Tibial artery (tissue), 4 donors: ENCODE data around the gene TBC1D7.

ENCODE experiments used
- DNase-seq, 2 donors: peaks; one replicate each; pipeline ENCODE4 v3.0.0-alpha.2; 2019
- H3K27ac ChIP-seq, 2 donors: fragments of 200-600 bp; sonication (generic) in 1 of 2; 1 replicate in 1 of 2; 2 replicates in 1 of 2; pipeline ENCODE4 v1.5.1; 2018 to 2019; ENCODE audit warnings: mild to moderate bottlenecking in 1 of 2
- H3K27me3 ChIP-seq, 2 donors: fragments of 200-600 bp; sonication (generic) in 1 of 2; one replicate each; pipeline versions ENCODE4 v1.5.1 to v1.6.0; 2016 to 2019
- H3K36me3 ChIP-seq, 3 donors: fragments of 200-600 bp; sonication (generic) in 2 of 3; one replicate each; pipeline ENCODE4 v1.5.1; 2016 to 2019; ENCODE audit warnings: mild to moderate bottlenecking in 2 of 3
- H3K4me1 ChIP-seq, 4 donors: fragments of 200-600 bp; sonication (generic) in 2 of 4; 1 replicate in 3 of 4; 2 replicates in 1 of 4; pipeline ENCODE4 v1.5.1; 2016 to 2019
- H3K4me3 ChIP-seq, 2 donors: fragments of 200-600 bp; sonication (generic) in 1 of 2; 1 replicate in 1 of 2; 2 replicates in 1 of 2; pipeline ENCODE4 v1.5.1; 2018 to 2019; ENCODE audit warnings: mild to moderate bottlenecking in 2 of 2
- H3K9me3 ChIP-seq, 3 donors: fragments of 200-600 bp; sonication (generic) in 1 of 3; one replicate each; pipeline ENCODE4 v1.5.1; 2016 to 2019
- CTCF ChIP-seq, 2 experiments: fragments of 200-600 bp in 1 of 2; fragments of 450-650 bp in 1 of 2; IDR thresholded peaks; one replicate each; pipeline ENCODE4 v1.5.1; 2017 to 2019; ENCODE audit warnings: antibody characterized with exemption in 2 of 2, mild to moderate bottlenecking in 1 of 2, moderate library complexity in 1 of 2
- intact Hi-C: fragments of 100-400 bp; cut with DNase I; formaldehyde crosslinking; loops from one replicate; pipeline ENCODE4 v1.15.0; 2023; ENCODE audit warnings: low total_unique reads

Gene TBC1D7

GRCh38 chr6:13338038-13338437, 9.7 kb upstream of the TBC1D7 start:
- DNase-seq, result no peak
- H3K27ac ChIP-seq, result no peak overlapping the region

GRCh38 chr6:13336553-13336952, 8.2 kb upstream of the TBC1D7 start:
- Histone ChIP-seq H3K27ac (no peak overlapping the region), H3K9me3 (no peaks in the 10 kb centered on the region), H3K27me3 (no peaks in the 10 kb centered on the region), H3K4me1 (no peaks in the 10 kb centered on the region), H3K36me3 (no peaks in the 10 kb centered on the region), H3K4me3 (no peak overlapping the region)
- TF ChIP-seq CTCF (IDR thresholded peaks at IDR 0.05), result peak; percentile 89 to 94
- intact Hi-C loops, result loop anchor here (10.0 kb wide), 2 partner anchors 148 to 238 kb away; partner anchors contain the start of genes GFOD1 and SIRT5
- DNase-seq, result peak; percentile 86 to 87

More at GRCh38 chr6:13338038-13338437, 9.7 kb upstream of the TBC1D7 start:
- H3K4me3 ChIP-seq, result no peak overlapping the region
- intact Hi-C loops, result loop anchor here (10.0 kb wide), 2 partner anchors 147 to 237 kb away; partner anchors contain the start of genes GFOD1 and SIRT5
- no peak for TF ChIP-seq CTCF (IDR thresholded peaks at IDR 0.05)
- no peaks in the 10 kb centered on the region for H3K9me3 ChIP-seq
- H3K4me1 ChIP-seq, result no peaks in the 10 kb centered on the region
- H3K36me3 ChIP-seq, result no peaks in the 10 kb centered on the region
- no peaks in the 10 kb centered on the region for H3K27me3 ChIP-seq

GRCh38 chr6:13334953-13335352, 6.6 kb upstream of the TBC1D7 start:
- no peak for DNase-seq
- no peak overlapping the region for H3K27ac ChIP-seq
- no peaks in the 10 kb centered on the region for H3K9me3 ChIP-seq
- intact Hi-C loops, result loop anchor here (2.0 to 10.0 kb wide), 3 partner anchors 150 to 240 kb away; partner anchors contain the start of genes GFOD1 and SIRT5
- no peaks in the 10 kb centered on the region for H3K27me3 ChIP-seq
- no peaks in the 10 kb centered on the region for H3K36me3 ChIP-seq
- TF ChIP-seq CTCF (IDR thresholded peaks at IDR 0.05), result no peak
- H3K4me3 ChIP-seq, result no peak overlapping the region
- H3K4me1 ChIP-seq, result no peaks in the 10 kb centered on the region

- H3K27ac ChIP-seq, result no peak overlapping the region
- no peaks in the 10 kb centered on the region for H3K36me3 ChIP-seq
- no peak for TF ChIP-seq CTCF (IDR thresholded peaks at IDR 0.05)
- no peaks in the 10 kb centered on the region for H3K9me3 ChIP-seq
- H3K4me3 ChIP-seq, result no peak overlapping the region
- H3K27me3 ChIP-seq, result no peaks in the 10 kb centered on the region
- no peak for DNase-seq
- intact Hi-C loops, result loop anchor here (10.0 kb wide), 2 partner anchors 152 to 242 kb away; partner anchors contain the start of genes GFOD1 and SIRT5
- H3K4me1 ChIP-seq, result peaks cover 0 to 10% (median 5%) of the 10 kb centered on the region in 4 donors
These were observed 4.0 kb upstream of the TBC1D7 start for GRCh38 chr6:13332349-13332706.

GRCh38 chr6:13331516-13332348, 3.4 kb upstream of the TBC1D7 start:
- Histone ChIP-seq H3K36me3 (no peaks in the 10 kb centered on the region), H3K9me3 (no peaks in the 10 kb centered on the region), H3K27ac (no peak overlapping the region), H3K4me1 (peaks cover 0 to 16% (median 10%) of the 10 kb centered on the region in 4 donors), H3K4me3 (no peak overlapping the region), H3K27me3 (no peaks in the 10 kb centered on the region)
- no peak for DNase-seq
- intact Hi-C loops, result loop anchor here (2.0 to 10.0 kb wide), 3 partner anchors 153 to 421 kb away; partner anchors contain the start of genes GFOD1 and SIRT5
- TF ChIP-seq CTCF (IDR thresholded peaks at IDR 0.05), result peak; percentile 60 to 64
